Renal cortex interstitium (tissue), 11 donors: ENCODE measurements around the gene SMNDC1. TPM values are rescaled to one million over a fixed set of nuclear protein-coding genes. Genes with fewer than 3 reads are reported as not detected.
"Not testable (repeated sequence)": the region's sequence is repeated elsewhere in the genome, so short reads cannot be mapped to it uniquely, and the experiment has no call there.

Experiments
- DNase-seq, 11 donors: peaks; one replicate each; pipeline ENCODE4 v3.0.0-alpha.2; 2013; ENCODE audit warnings: low read depth in 9 of 11, low spot score in 4 of 11; ENCODE audit errors: extremely low read depth in 1 of 11
- polyA plus RNA-seq, 3 donors: library from polyadenylated mRNA; unstranded; fragments of 120-200 nt; gene quantifications; one replicate each; pipeline ENCODE4 v1.2.1, GENCODE V29; 2013; ENCODE audit not compliant: insufficient read length in 3 of 3

Gene SMNDC1
- polyA plus RNA-seq, 3 donors = 49.0 to 53.0 (median 52.1) TPM

- DNase-seq = no peak
Observed at GRCh38 chr10:110336111-110336721, 31.5 kb upstream of the SMNDC1 start.

- DNase-seq = no peak
Observed at GRCh38 chr10:110335314-110336064, 30.8 kb upstream of the SMNDC1 start.

GRCh38 chr10:110334061-110334656 lies 29.4 kb upstream of the SMNDC1 start:
- no peak for DNase-seq

GRCh38 chr10:110331226-110331795 lies 26.6 kb upstream of the SMNDC1 start:
- DNase-seq = not testable (repeated sequence)

GRCh38 chr10:110330675-110331074 lies 26.0 kb upstream of the SMNDC1 start:
- DNase-seq = no peak

- no peak for DNase-seq
Observed at GRCh38 chr10:110327262-110327914, 22.7 kb upstream of the SMNDC1 start.

- DNase-seq = no peak
Observed at GRCh38 chr10:110326351-110327032, 21.8 kb upstream of the SMNDC1 start.

- no peak for DNase-seq
Observed at GRCh38 chr10:110324805-110325280, 20.1 kb upstream of the SMNDC1 start.

GRCh38 chr10:110324201-110324804 lies 19.6 kb upstream of the SMNDC1 start:
- DNase-seq = no peak

- DNase-seq = no peak
Observed at GRCh38 chr10:110323503-110323902, 18.8 kb upstream of the SMNDC1 start.

GRCh38 chr10:110321869-110322620 lies 17.3 kb upstream of the SMNDC1 start:
- no peak for DNase-seq

GRCh38 chr10:110317866-110318850 lies 13.4 kb upstream of the SMNDC1 start:
- DNase-seq = no peak

- DNase-seq = no peak
Observed at GRCh38 chr10:110313674-110314073, 9.0 kb upstream of the SMNDC1 start.

- DNase-seq = no peak
Observed at GRCh38 chr10:110312206-110312605, 7.5 kb upstream of the SMNDC1 start.

- peak in 6 of 11 donors; percentile 41 to 57 (median 44) for DNase-seq
Observed at GRCh38 chr10:110311357-110311949, 6.7 kb upstream of the SMNDC1 start.

- no peak for DNase-seq
Observed at GRCh38 chr10:110310741-110311140, 6.0 kb upstream of the SMNDC1 start.
